Spleen (tissue), 11 donors: ENCODE measurements around the gene NDUFS7. TPM values are rescaled to one million over a fixed set of nuclear protein-coding genes. Genes with fewer than 3 reads are reported as not detected.
"Not testable (repeated sequence)": the region's sequence is repeated elsewhere in the genome, so short reads cannot be mapped to it uniquely, and the experiment has no call there.

Experiments
- DNase-seq: peaks from one replicate; pipeline ENCODE4 v3.0.0-alpha.2; 2020
- H3K27ac ChIP-seq, 8 donors: fragments of 200-600 bp; sonication (generic) in 7 of 8; 1 replicate in 4 of 8; 2 replicates in 4 of 8; pipeline versions ENCODE4 v1.5.0 to v1.8.0; 2016 to 2021; ENCODE audit warnings: inconsistent platforms in 4 of 8, mild to moderate bottlenecking in 4 of 8, moderate library complexity in 1 of 8
- H3K27me3 ChIP-seq, 7 donors: fragments of 200-600 bp; sonication (generic) in 6 of 7; replicated peaks in 1 of 7; 1 replicate in 4 of 7; 2 replicates in 3 of 7; pipeline versions ENCODE4 v1.5.0 to v1.8.0; 2016 to 2021; ENCODE audit warnings: inconsistent platforms in 3 of 7, mild to moderate bottlenecking in 1 of 7
- H3K36me3 ChIP-seq, 6 donors: fragments of 200-600 bp; sonication (generic) in 5 of 6; 1 replicate in 4 of 6; 2 replicates in 2 of 6; pipeline versions ENCODE4 v1.5.0 to v1.8.0; 2016 to 2021; ENCODE audit warnings: inconsistent platforms in 2 of 6
- H3K4me1 ChIP-seq, 6 donors: fragments of 200-600 bp; sonication (generic) in 5 of 6; 1 replicate in 3 of 6; 2 replicates in 3 of 6; pipeline versions ENCODE4 v1.5.0 to v1.8.0; 2016 to 2021; ENCODE audit warnings: inconsistent platforms in 3 of 6
- H3K4me3 ChIP-seq, 8 donors: fragments of 200-600 bp; sonication (generic) in 7 of 8; 1 replicate in 4 of 8; 2 replicates in 4 of 8; pipeline versions ENCODE4 v1.5.0 to v1.8.0; 2016 to 2021; ENCODE audit warnings: inconsistent platforms in 4 of 8, mild to moderate bottlenecking in 4 of 8, moderate library complexity in 2 of 8
- H3K9me3 ChIP-seq, 8 donors: fragments of 200-600 bp; sonication (generic) in 7 of 8; 1 replicate in 4 of 8; 2 replicates in 4 of 8; pipeline versions ENCODE4 v1.5.0 to v1.8.0; 2016 to 2021; ENCODE audit warnings: inconsistent platforms in 4 of 8
- CTCF ChIP-seq, 11 experiments: fragments of 200-600 bp in 7 of 11; fragments of 450-650 bp in 4 of 11; sonication (generic) in 4 of 11; IDR thresholded peaks in 8 of 11; conservative IDR thresholded peaks in 3 of 11; 1 replicate in 7 of 11; 2 replicates in 4 of 11; pipeline versions ENCODE4 v1.4.0 to v1.8.0; 2016 to 2021; ENCODE audit warnings: antibody characterized with exemption in 11 of 11, inconsistent platforms in 4 of 11, mild to moderate bottlenecking in 1 of 11
- POLR2A ChIP-seq, 3 donors: fragments of 450-650 bp; IDR thresholded peaks; one replicate each; pipeline ENCODE4 v1.5.1; 2017; ENCODE audit warnings: antibody characterized with exemption in 3 of 3, mild to moderate bottlenecking in 1 of 3
- POLR2AphosphoS5 ChIP-seq, 3 donors: sonication (generic); formaldehyde crosslinking; IDR thresholded peaks; one replicate each; pipeline ENCODE4 v1.5.1; 2017; ENCODE audit warnings: antibody characterized with exemption in 3 of 3
- WGBS, 5 donors: extraction: QIAGEN DNeasy Blood & Tissue Kit in 3 of 5; methylation state at CpG; one replicate each; pipeline versions ENCODE4 v1.1.5 to v1.1.7; 2013 to 2018; 5-methylcytosine and 5-hydroxymethylcytosine counted together
- intact Hi-C: fragments of 100-400 bp; cut with DNase I; formaldehyde crosslinking; loops from one replicate; pipeline ENCODE4 v1.15.0; 2023; ENCODE audit warnings: low total_unique reads
- polyA plus RNA-seq, 3 donors: library from polyadenylated mRNA; stranded (reverse); fragments of 200-250 nt; gene quantifications; one replicate each; pipeline ENCODE4 v1.2.1, GENCODE V29; 2013
- total RNA-seq, 7 donors: library from RNA; depleted of rRNA in 3 of 7; stranded (reverse); fragments of >200 nt in 3 of 7; fragmentation: NEBNext Ultra II Directional in 4 of 7; extraction: Animal tissue kit (Norgen Biotek cat#: 25700) in 4 of 7; gene quantifications; one replicate each; pipeline versions ENCODE4 v1.1.0 to v1.2.1, GENCODE V29; 2016 to 2021
- donor health status: healthy with polysubstance abuse.
- donor health status: DM: no; HTN: no; CAD: no; lungs with moderate emphysema.
- donor health status: DM: no; HTN: no; CAD: no.
- donor health status: Bipolar disorder and iron deficiency.
- donor health status: healthy.
- donor health status: DM: no; HTN: no; CAD: no.
- donor health status: DM: yes; HTN: yes; CAD: no.

Gene NDUFS7
- total and polyA plus RNA-seq, 10 donors: 64.0 to 133 (median 81.6) TPM

- intact Hi-C loops: no loop called here
- TF ChIP-seq POLR2AphosphoS5 (IDR thresholded peaks at IDR 0.05) (peak in 1 of 3 donors; percentile 57), POLR2A (IDR thresholded peaks at IDR 0.05) (no peak)
- H3K4me3 ChIP-seq: no peak overlapping the region
- H3K27me3 ChIP-seq: no peaks in the 10 kb centered on the region
- H3K27ac ChIP-seq: peak overlapping the region in 5 of 8 donors; percentile 25 to 98 (median 96)
- H3K36me3 ChIP-seq: peaks cover 0 to 92% (median 59%) of the 10 kb centered on the region in 6 donors
- 85 to 95% (median 90%) methylated on average over 14 to 21 of the region's 21 CpGs for WGBS, 5 donors
- H3K9me3 ChIP-seq: no peaks in the 10 kb centered on the region
- DNase-seq: no peak
- H3K4me1 ChIP-seq: peaks cover 28 to 85% (median 48%) of the 10 kb centered on the region in 6 donors
Measured at GRCh38 chr19:1418951-1419738, 35.4 kb downstream of the NDUFS7 start.

- peaks cover 20 to 81% (median 43%) of the 10 kb centered on the region in 6 donors for H3K4me1 ChIP-seq
- H3K27ac ChIP-seq, H3K9me3 ChIP-seq, H3K4me3 ChIP-seq, DNase-seq, intact Hi-C loops, H3K27me3 ChIP-seq: not testable (repeated sequence)
- H3K36me3 ChIP-seq: peaks cover 0 to 93% (median 67%) of the 10 kb centered on the region in 6 donors
- WGBS, 5 donors: 92 to 97% (median 95%) methylated on average over 22 to 33 of the region's 43 CpGs
Measured at GRCh38 chr19:1420085-1420484, 36.4 kb downstream of the NDUFS7 start.

GRCh38 chr19:1420590-1420989 lies 36.9 kb downstream of the NDUFS7 start:
- Histone ChIP-seq H3K4me1 (peaks cover 20 to 76% (median 39%) of the 10 kb centered on the region in 6 donors), H3K4me3 (no peak overlapping the region), H3K27me3 (no peaks in the 10 kb centered on the region), H3K9me3 (no peaks in the 10 kb centered on the region), H3K27ac (no peak overlapping the region), H3K36me3 (peaks cover 0 to 98% (median 72%) of the 10 kb centered on the region in 6 donors)
- no peak for TF ChIP-seq POLR2A (IDR thresholded peaks at IDR 0.05)
- peak in 1 of 3 donors; percentile 45 for TF ChIP-seq POLR2AphosphoS5 (IDR thresholded peaks at IDR 0.05)
- intact Hi-C loops: no loop called here
- 90 to 96% (median 94%) methylated on average over 15 of the region's 15 CpGs for WGBS, 5 donors
- no peak for DNase-seq

GRCh38 chr19:1421218-1421957 lies 37.7 kb downstream of the NDUFS7 start:
- Histone ChIP-seq H3K4me1 (peaks cover 12 to 68% (median 31%) of the 10 kb centered on the region in 6 donors), H3K4me3 (no peak overlapping the region), H3K36me3 (peaks cover 0 to 100% (median 79%) of the 10 kb centered on the region in 6 donors), H3K27me3 (no peaks in the 10 kb centered on the region), H3K9me3 (no peaks in the 10 kb centered on the region), H3K27ac (peak overlapping the region in 2 of 8 donors; percentile 4 to 33)
- WGBS, 5 donors: 95 to 96% (median 95%) methylated on average over 26 to 37 of the region's 37 CpGs
- intact Hi-C loops: no loop called here
- TF ChIP-seq CTCF (IDR thresholded peaks at IDR 0.05 in 8 of 11, conservative IDR thresholded peaks at IDR 0.05 in 3 of 11) (no peak), POLR2A (IDR thresholded peaks at IDR 0.05) (no peak), POLR2AphosphoS5 (IDR thresholded peaks at IDR 0.05) (no peak)
- no peak for DNase-seq

GRCh38 chr19:1421958-1422305 lies 38.2 kb downstream of the NDUFS7 start:
- H3K9me3 ChIP-seq: no peaks in the 10 kb centered on the region
- peak overlapping the region in 3 of 8 donors; percentile 1 to 33 (median 4) for H3K27ac ChIP-seq
- TF ChIP-seq POLR2A (IDR thresholded peaks at IDR 0.05): no peak
- peak in 1 of 3 donors; percentile 42 for TF ChIP-seq POLR2AphosphoS5 (IDR thresholded peaks at IDR 0.05)
- peaks cover 7 to 63% (median 26%) of the 10 kb centered on the region in 6 donors for H3K4me1 ChIP-seq
- H3K27me3 ChIP-seq: no peaks in the 10 kb centered on the region
- DNase-seq: no peak
- no peak overlapping the region for H3K4me3 ChIP-seq
- intact Hi-C loops: no loop called here
- H3K36me3 ChIP-seq: peaks cover 0 to 100% (median 84%) of the 10 kb centered on the region in 6 donors
- WGBS, 5 donors: 78 to 92% (median 90%) methylated on average over 4 to 22 of the region's 22 CpGs
